GM10847 (cell line): ENCODE results near the gene FAM83D.

Experiments
- POLR2A ChIP-seq: IDR thresholded peaks from 2 replicates; pipeline ENCODE4 v1.6.1; 2011; ENCODE audit not compliant: insufficient read length; ENCODE audit errors: extremely low read depth

Gene FAM83D

DNA sequence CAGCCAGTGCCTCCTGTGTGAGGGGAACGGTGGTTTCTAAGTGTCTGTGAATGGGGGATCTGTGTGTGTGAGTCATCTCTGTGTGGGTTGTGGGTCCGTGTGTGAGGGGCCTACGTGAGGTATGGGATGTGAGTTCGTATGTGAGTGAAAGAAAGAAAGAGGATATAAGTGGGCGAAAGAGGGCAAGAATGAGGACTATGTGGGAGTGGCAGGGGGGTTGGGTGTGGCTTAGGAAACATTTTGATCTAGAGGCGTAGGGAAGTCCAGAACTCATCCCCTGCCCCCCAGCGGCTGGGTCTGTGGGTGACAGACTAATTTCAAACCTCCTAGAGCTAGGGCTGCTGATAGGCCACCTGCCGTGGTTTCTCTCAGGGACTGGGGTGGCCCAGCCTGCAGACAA, 71.4 kb downstream of the FAM83D start:
- no peak for TF ChIP-seq POLR2A

DNA sequence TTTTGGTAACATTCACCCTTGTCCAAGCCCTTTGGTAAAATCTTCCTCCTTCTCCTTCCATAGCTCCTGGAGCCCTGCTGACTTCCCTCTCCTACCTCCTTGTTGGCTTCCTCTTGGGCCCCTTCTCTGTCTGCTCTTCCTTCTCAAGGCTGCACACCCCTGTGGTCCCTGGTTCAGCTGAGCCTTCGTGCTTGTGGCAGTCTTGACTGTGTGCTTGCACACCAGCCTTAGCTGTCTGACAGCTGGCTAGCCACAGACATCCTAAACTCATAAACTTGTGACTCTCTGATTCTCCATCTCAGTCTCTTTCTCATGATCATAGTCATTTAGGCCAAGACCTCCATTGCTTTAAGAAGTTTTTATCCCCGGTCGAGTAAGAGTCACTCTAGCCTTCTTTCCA, 73.0 kb downstream of the FAM83D start:
- no peak for TF ChIP-seq POLR2A

DNA sequence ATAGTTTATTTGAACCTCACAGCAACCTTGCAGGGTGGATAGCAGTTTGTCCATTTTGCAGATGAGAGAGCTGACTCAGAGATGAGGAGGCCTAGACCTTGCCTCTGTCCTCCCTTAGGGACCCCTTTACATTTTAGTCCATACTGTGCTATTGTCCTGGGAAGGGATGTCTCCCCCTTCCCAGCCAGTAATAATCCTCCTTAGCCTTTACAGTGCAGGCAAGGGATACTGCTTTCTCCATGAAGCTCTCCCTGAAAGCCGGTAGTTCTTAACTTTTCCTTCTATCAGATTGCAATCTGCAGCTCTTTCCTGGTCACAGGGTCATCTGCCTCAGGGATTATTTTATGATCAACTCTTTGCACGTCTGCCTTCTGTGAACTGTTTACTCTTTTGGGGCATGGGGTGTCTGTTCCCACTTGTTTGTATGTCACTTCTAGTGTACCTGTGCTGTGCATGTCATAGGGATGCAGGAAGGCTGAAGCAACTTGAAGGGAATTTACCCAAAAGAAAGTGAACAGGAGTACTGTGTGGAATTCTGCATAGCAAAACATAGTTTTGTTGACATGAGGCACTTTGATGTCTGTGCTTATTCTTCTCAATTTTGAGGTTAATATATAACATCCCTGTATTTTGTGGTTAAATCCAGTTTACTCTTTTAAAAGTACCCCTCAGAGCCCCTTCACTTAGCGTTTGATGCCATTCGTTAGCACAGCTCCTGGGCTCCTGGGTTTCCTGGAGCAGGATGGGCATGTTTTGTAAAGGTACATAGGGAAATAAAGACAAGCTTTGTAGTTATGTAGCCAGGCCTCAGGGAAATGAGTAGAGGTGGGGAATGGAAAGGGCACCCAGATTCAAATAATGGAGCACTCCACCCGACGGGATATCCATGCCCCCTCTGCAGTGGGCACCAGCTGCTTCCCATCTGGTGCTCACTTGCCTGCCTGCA, 74.0 kb downstream of the FAM83D start:
- no peak for TF ChIP-seq POLR2A
